HepG2 (cell line): ENCODE measurements around the gene G6PC3. TPM values are rescaled to one million over a fixed set of nuclear protein-coding genes. Genes with fewer than 3 reads are reported as not detected.
A peak's percentile ranks its signal among the peaks of the same experiment; 100 is the strongest.

Experiments used
- ARHGAP35 ChIP-seq: sonication (generic); formaldehyde crosslinking; IDR thresholded peaks from 2 replicates; pipeline ENCODE4 v1.9.0; 2022; ENCODE audit warnings: mild to moderate bottlenecking, inconsistent platforms, moderate library complexity, missing genetic modification reagents, borderline replicate concordance
- ARNTL ChIP-seq: sonication (generic); formaldehyde crosslinking; IDR thresholded peaks from 2 replicates; pipeline ENCODE4 v1.4.0; 2020; ENCODE audit warnings: mild to moderate bottlenecking, missing genetic modification reagents
- BCL6 ChIP-seq: IDR thresholded peaks from 2 replicates; pipeline ENCODE4 v1.6.1; 2016; ENCODE audit warnings: missing genetic modification reagents, missing compliant biosample characterization
- DNMT1 ChIP-seq: sonication (generic); formaldehyde crosslinking; IDR thresholded peaks from 2 replicates; pipeline ENCODE4 v1.5.1; 2020; ENCODE audit warnings: mild to moderate bottlenecking, missing genetic modification reagents
- HNRNPUL1 ChIP-seq: fragments of 200-400 bp; formaldehyde crosslinking; IDR thresholded peaks from 2 replicates; pipeline ENCODE4 v1.6.1; 2017; ENCODE audit warnings: low read depth, mild to moderate bottlenecking, low read length, moderate library complexity
- IRF9 ChIP-seq: sonication (generic); formaldehyde crosslinking; IDR thresholded peaks from 2 replicates; pipeline ENCODE4 v1.8.0; 2022; ENCODE audit warnings: missing genetic modification reagents, mild to moderate bottlenecking, borderline replicate concordance
- KDM5A ChIP-seq: fragments of 200-600 bp; sonication (generic); IDR thresholded peaks from 2 replicates; pipeline ENCODE4 v1.7.0; 2018; ENCODE audit warnings: antibody characterized with exemption, mild to moderate bottlenecking, low read length, borderline replicate concordance
- MAZ ChIP-seq, 2 experiments: sonication (generic) in 1 of 2; formaldehyde crosslinking in 1 of 2; IDR thresholded peaks; 2 replicates each; pipeline versions ENCODE4 v1.5.0 to v1.6.1; 2012 to 2020; ENCODE audit warnings: low read depth in 2 of 2, mild to moderate bottlenecking in 2 of 2, borderline replicate concordance in 1 of 2, improper control_type of control experiment in 1 of 2, low read length in 1 of 2, missing genetic modification reagents in 1 of 2, moderate library complexity in 1 of 2
- NR2C2 ChIP-seq: sonication (generic); formaldehyde crosslinking; IDR thresholded peaks from 2 replicates; pipeline ENCODE4 v1.4.0; 2020; ENCODE audit warnings: missing genetic modification reagents, mild to moderate bottlenecking, moderate library complexity, borderline replicate concordance
- NR2F1 ChIP-seq, 2 experiments: fragments of 450-650 bp in 1 of 2; formaldehyde crosslinking in 1 of 2; IDR thresholded peaks; 2 replicates each; pipeline versions ENCODE4 v1.5.0 to v1.6.1; 2016 to 2020; ENCODE audit warnings: mild to moderate bottlenecking in 1 of 2, missing compliant biosample characterization in 1 of 2, missing genetic modification reagents in 1 of 2, moderate library complexity in 1 of 2
- SOX13 ChIP-seq, 3 experiments: fragments of 450-650 bp in 1 of 3; sonication (generic) in 1 of 3; formaldehyde crosslinking in 1 of 3; IDR thresholded peaks in 2 of 3; conservative IDR thresholded peaks in 1 of 3; 2 replicates each; pipeline versions ENCODE4 v1.5.0 to v1.6.1; 2016 to 2020; ENCODE audit warnings: antibody characterized with exemption in 1 of 3, mild to moderate bottlenecking in 1 of 3, missing compliant biosample characterization in 1 of 3, missing genetic modification reagents in 1 of 3, moderate library complexity in 1 of 3
- ZEB1 ChIP-seq: IDR thresholded peaks from 2 replicates; pipeline ENCODE4 v1.6.1; 2012; ENCODE audit warnings: mild to moderate bottlenecking, low read depth, inconsistent platforms; ENCODE audit not compliant: insufficient replicate concordance
- ZNF430 ChIP-seq: sonication (generic); formaldehyde crosslinking; IDR thresholded peaks from 2 replicates; pipeline ENCODE4 v1.9.0; 2021; ENCODE audit warnings: mild to moderate bottlenecking, missing genetic modification reagents
- polyA plus RNA-seq, 8 experiments: library from polyadenylated mRNA; depleted of rRNA in 3 of 8; stranded (reverse) in 7 of 8; unstranded in 1 of 8; fragments of >200 nt; fragmentation: Illumina TruSeq in 4 of 8; extraction: Trizol in 4 of 8; gene quantifications; 2 replicates each; pipeline versions ENCODE4 v1.2.1 to v1.2.3, GENCODE V29; 2011 to 2016; ENCODE audit warnings: low read depth in 4 of 8, missing spikeins in 1 of 8, mixed read lengths in 1 of 8; ENCODE audit not compliant: insufficient read depth in 1 of 8
- total RNA-seq, 5 experiments: library from RNA; depleted of rRNA; stranded (reverse); fragments of >200 nt; fragmentation: Illumina TruSeq; extraction: Trizol; gene quantifications; 2 replicates each; pipeline ENCODE4 v1.2.3, GENCODE V29; 2016; ENCODE audit warnings: low read depth in 1 of 5
- TF ChIP-seq, protein P1 (sequence below): sonication (generic); formaldehyde crosslinking; conservative IDR thresholded peaks from 2 replicates; pipeline ENCODE4 v1.8.0; 2022; ENCODE audit warnings: mild to moderate bottlenecking, moderate library complexity, missing genetic modification reagents
- TF ChIP-seq, protein P2 (sequence below): sonication (generic); formaldehyde crosslinking; IDR thresholded peaks from 2 replicates; pipeline ENCODE4 v1.4.0; 2020; ENCODE audit warnings: missing genetic modification reagents, mild to moderate bottlenecking, borderline replicate concordance
- TF ChIP-seq, protein P3 (sequence below): sonication (generic); formaldehyde crosslinking; IDR thresholded peaks from 2 replicates; pipeline ENCODE4 v1.5.1; 2020; ENCODE audit warnings: mild to moderate bottlenecking, missing genetic modification reagents, moderate library complexity

Gene G6PC3
- total and polyA plus RNA-seq, 2 of the 13 experiments (the other 11 are each of a cell fraction or from before 2014, with no cell fraction given): 38.5 to 75.8 TPM

GRCh38 chr17:44070455-44071197 is at the start of gene G6PC3 (continued):
- TF ChIP-seq BCL6 (CRISPR knock-in tag): peak; percentile 76
- TF ChIP-seq ARHGAP35 (CRISPR knock-in tag): 0 out of 2 replicates have a peak, but pooled peaks have one; percentile 41
- peak; percentile 51; the same call in 1 of the 2 replicates for TF ChIP-seq SOX13 (IDR thresholded peaks at IDR 0.05)
- TF ChIP-seq SOX13 (CRISPR knock-in tag; conservative IDR thresholded peaks at IDR 0.05 in 1 of 2, IDR thresholded peaks at IDR 0.05 in 1 of 2): peak in 1 of 2 experiments; percentile 79; a peak in 1 of 4 replicates
- TF ChIP-seq, protein P1, sequence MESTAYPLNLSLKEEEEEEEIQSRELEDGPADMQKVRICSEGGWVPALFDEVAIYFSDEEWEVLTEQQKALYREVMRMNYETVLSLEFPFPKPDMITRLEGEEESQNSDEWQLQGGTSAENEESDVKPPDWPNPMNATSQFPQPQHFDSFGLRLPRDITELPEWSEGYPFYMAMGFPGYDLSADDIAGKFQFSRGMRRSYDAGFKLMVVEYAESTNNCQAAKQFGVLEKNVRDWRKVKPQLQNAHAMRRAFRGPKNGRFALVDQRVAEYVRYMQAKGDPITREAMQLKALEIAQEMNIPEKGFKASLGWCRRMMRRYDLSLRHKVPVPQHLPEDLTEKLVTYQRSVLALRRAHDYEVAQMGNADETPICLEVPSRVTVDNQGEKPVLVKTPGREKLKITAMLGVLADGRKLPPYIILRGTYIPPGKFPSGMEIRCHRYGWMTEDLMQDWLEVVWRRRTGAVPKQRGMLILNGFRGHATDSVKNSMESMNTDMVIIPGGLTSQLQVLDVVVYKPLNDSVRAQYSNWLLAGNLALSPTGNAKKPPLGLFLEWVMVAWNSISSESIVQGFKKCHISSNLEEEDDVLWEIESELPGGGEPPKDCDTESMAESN (CRISPR knock-in tag): peak; percentile 99
- TF ChIP-seq ZNF430: peak; percentile 96
- no peak for TF ChIP-seq ZEB1
- TF ChIP-seq, protein P2, sequence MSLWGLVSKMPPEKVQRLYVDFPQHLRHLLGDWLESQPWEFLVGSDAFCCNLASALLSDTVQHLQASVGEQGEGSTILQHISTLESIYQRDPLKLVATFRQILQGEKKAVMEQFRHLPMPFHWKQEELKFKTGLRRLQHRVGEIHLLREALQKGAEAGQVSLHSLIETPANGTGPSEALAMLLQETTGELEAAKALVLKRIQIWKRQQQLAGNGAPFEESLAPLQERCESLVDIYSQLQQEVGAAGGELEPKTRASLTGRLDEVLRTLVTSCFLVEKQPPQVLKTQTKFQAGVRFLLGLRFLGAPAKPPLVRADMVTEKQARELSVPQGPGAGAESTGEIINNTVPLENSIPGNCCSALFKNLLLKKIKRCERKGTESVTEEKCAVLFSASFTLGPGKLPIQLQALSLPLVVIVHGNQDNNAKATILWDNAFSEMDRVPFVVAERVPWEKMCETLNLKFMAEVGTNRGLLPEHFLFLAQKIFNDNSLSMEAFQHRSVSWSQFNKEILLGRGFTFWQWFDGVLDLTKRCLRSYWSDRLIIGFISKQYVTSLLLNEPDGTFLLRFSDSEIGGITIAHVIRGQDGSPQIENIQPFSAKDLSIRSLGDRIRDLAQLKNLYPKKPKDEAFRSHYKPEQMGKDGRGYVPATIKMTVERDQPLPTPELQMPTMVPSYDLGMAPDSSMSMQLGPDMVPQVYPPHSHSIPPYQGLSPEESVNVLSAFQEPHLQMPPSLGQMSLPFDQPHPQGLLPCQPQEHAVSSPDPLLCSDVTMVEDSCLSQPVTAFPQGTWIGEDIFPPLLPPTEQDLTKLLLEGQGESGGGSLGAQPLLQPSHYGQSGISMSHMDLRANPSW (CRISPR knock-in tag): peak; percentile 81; the same call in 1 of the 2 replicates
- no peak; the same call in 1 of the 2 replicates for TF ChIP-seq KDM5A
- TF ChIP-seq, protein P3, sequence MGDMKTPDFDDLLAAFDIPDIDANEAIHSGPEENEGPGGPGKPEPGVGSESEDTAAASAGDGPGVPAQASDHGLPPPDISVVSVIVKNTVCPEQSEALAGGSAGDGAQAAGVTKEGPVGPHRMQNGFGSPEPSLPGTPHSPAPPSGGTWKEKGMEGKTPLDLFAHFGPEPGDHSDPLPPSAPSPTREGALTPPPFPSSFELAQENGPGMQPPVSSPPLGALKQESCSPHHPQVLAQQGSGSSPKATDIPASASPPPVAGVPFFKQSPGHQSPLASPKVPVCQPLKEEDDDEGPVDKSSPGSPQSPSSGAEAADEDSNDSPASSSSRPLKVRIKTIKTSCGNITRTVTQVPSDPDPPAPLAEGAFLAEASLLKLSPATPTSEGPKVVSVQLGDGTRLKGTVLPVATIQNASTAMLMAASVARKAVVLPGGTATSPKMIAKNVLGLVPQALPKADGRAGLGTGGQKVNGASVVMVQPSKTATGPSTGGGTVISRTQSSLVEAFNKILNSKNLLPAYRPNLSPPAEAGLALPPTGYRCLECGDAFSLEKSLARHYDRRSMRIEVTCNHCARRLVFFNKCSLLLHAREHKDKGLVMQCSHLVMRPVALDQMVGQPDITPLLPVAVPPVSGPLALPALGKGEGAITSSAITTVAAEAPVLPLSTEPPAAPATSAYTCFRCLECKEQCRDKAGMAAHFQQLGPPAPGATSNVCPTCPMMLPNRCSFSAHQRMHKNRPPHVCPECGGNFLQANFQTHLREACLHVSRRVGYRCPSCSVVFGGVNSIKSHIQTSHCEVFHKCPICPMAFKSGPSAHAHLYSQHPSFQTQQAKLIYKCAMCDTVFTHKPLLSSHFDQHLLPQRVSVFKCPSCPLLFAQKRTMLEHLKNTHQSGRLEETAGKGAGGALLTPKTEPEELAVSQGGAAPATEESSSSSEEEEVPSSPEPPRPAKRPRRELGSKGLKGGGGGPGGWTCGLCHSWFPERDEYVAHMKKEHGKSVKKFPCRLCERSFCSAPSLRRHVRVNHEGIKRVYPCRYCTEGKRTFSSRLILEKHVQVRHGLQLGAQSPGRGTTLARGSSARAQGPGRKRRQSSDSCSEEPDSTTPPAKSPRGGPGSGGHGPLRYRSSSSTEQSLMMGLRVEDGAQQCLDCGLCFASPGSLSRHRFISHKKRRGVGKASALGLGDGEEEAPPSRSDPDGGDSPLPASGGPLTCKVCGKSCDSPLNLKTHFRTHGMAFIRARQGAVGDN (CRISPR knock-in tag): peak; percentile 99
- peak; percentile 100 for TF ChIP-seq ARNTL (CRISPR knock-in tag)
- no peak for TF ChIP-seq HNRNPUL1
- TF ChIP-seq IRF9: peak; percentile 88
- no peak; a peak in 1 of 4 replicates for TF ChIP-seq NR2F1 (CRISPR knock-in tag; IDR thresholded peaks at IDR 0.05)
- TF ChIP-seq MAZ (IDR thresholded peaks at IDR 0.05; ENCODE audit: borderline replicate concordance, low read depth, low read length): peak; percentile 87; the same call in 1 of the 2 replicates
- TF ChIP-seq MAZ (CRISPR knock-in tag; IDR thresholded peaks at IDR 0.05; ENCODE audit: low read depth): peak; percentile 97
- peak; percentile 99 for TF ChIP-seq NR2C2
- peak; percentile 97 for TF ChIP-seq DNMT1 (CRISPR knock-in tag)
